HL-60 (cell line): ENCODE data around the gene ZNF273.

Source experiments
- CTCF ChIP-seq: IDR thresholded peaks from one replicate; pipeline ENCODE4 v1.5.1; 2011; ENCODE audit warnings: low read length, control low read depth, inconsistent platforms; ENCODE audit not compliant: insufficient read depth
- POLR2AphosphoS5 ChIP-seq: IDR thresholded peaks from 2 replicates; pipeline ENCODE4 v1.6.1; 2012; ENCODE audit warnings: low read depth

- TF ChIP-seq CTCF (no peak), POLR2AphosphoS5 (no peak)
Observed at GRCh38 chr7:64907641-64908326, 4.7 kb downstream of the ZNF273 start.
